WTC11 (cell line): ENCODE measurements around the gene TYROBP. TPM values are rescaled to one million over a fixed set of nuclear protein-coding genes. Genes with fewer than 3 reads are reported as not detected.

Source experiments
- ATAC-seq: fragments of 200-7000 bp; cut with Tn5 transposase; 2 replicates; pipeline ENCODE4 v1.10.0; 2021; ENCODE audit warnings: mild to moderate bottlenecking, moderate library complexity
- CTCF ChIA-PET: fragments of 300-600 bp; sonication (Branson Sonifier 250); formaldehyde crosslinking; loops from one replicate; lab custom pipeline; 2021; ENCODE audit warnings: antibody characterized with exemption; lab: Charles Lee
- POLR2A ChIA-PET: fragments of 350-600 bp; sonication (Branson Sonifier 250); formaldehyde crosslinking; loops from one replicate; lab custom pipeline; 2021; ENCODE audit warnings: antibody characterized with exemption; lab: Charles Lee
- DNase-seq: peaks from one replicate; pipeline ENCODE4 v3.0.0; 2021; ENCODE audit warnings: low spot score
- H3K27ac Mint-ChIP-seq: 2 replicates; pipeline ENCODE4 v1.8.0; 2021; ENCODE audit warnings: mixed read lengths
- H3K27me3 Mint-ChIP-seq: 2 replicates; pipeline ENCODE4 v1.8.0; 2021; ENCODE audit warnings: low read depth, mild to moderate bottlenecking, moderate library complexity, mixed read lengths
- H3K36me3 Mint-ChIP-seq: 2 replicates; pipeline ENCODE4 v1.8.0; 2021; ENCODE audit warnings: mixed read lengths
- H3K4me1 Mint-ChIP-seq: 2 replicates; pipeline ENCODE4 v1.8.0; 2022; ENCODE audit warnings: mixed read lengths
- H3K4me3 Mint-ChIP-seq: 2 replicates; pipeline ENCODE4 v1.8.0; 2021; ENCODE audit warnings: mild to moderate bottlenecking, moderate library complexity, mixed read lengths
- H3K9me3 Mint-ChIP-seq: 2 replicates; pipeline ENCODE4 v1.8.0; 2021; ENCODE audit warnings: mixed read lengths
- AFF4 ChIP-seq: sonication (generic); formaldehyde crosslinking; IDR thresholded peaks from 2 replicates; pipeline ENCODE4 v1.8.1; 2023; ENCODE audit warnings: mild to moderate bottlenecking, missing genetic modification reagents, borderline replicate concordance
- CTCF ChIP-seq: fragments of 200-600 bp; IDR thresholded peaks from 2 replicates; pipeline ENCODE4 v1.8.0; 2022; ENCODE audit warnings: antibody characterized with exemption
- E2F5 ChIP-seq: sonication (generic); formaldehyde crosslinking; IDR thresholded peaks from 2 replicates; pipeline ENCODE4 v1.8.1; 2022; ENCODE audit warnings: mild to moderate bottlenecking, moderate library complexity, missing genetic modification reagents
- FOXK1 ChIP-seq: sonication (generic); formaldehyde crosslinking; IDR thresholded peaks from 2 replicates; pipeline ENCODE4 v1.8.0; 2022; ENCODE audit warnings: mild to moderate bottlenecking, moderate library complexity, missing genetic modification reagents
- FOXP4 ChIP-seq: sonication (generic); formaldehyde crosslinking; IDR thresholded peaks from 2 replicates; pipeline ENCODE4 v1.8.0; 2022; ENCODE audit warnings: mild to moderate bottlenecking, missing genetic modification reagents
- GABPB1 ChIP-seq: sonication (generic); formaldehyde crosslinking; IDR thresholded peaks from 2 replicates; pipeline ENCODE4 v1.8.1; 2023; ENCODE audit warnings: mild to moderate bottlenecking, missing genetic modification reagents
- GTF2I ChIP-seq: fragments of 250-450 bp; sonication (Bioruptor Pico); conservative IDR thresholded peaks from 2 replicates; pipeline ENCODE4 v1.4.0; 2021; ENCODE audit warnings: mild to moderate bottlenecking
- OVOL2 ChIP-seq: fragments of 250-450 bp; sonication (Bioruptor Pico); IDR thresholded peaks from 2 replicates; pipeline ENCODE4 v1.9.0; 2021; ENCODE audit warnings: mild to moderate bottlenecking, borderline replicate concordance
- SMAD3 ChIP-seq: sonication (generic); formaldehyde crosslinking; IDR thresholded peaks from 2 replicates; pipeline ENCODE4 v1.8.0; 2022; ENCODE audit warnings: missing genetic modification reagents, mild to moderate bottlenecking, borderline replicate concordance
- TEAD1 ChIP-seq: sonication (generic); formaldehyde crosslinking; IDR thresholded peaks from 2 replicates; pipeline ENCODE4 v1.8.0; 2022; ENCODE audit warnings: mild to moderate bottlenecking, missing genetic modification reagents
- ZNF121 ChIP-seq: sonication (generic); formaldehyde crosslinking; IDR thresholded peaks from 2 replicates; pipeline ENCODE4 v1.8.0; 2023; ENCODE audit warnings: missing genetic modification reagents
- ZNF396 ChIP-seq: fragments of 250-450 bp; sonication (Bioruptor Pico); IDR thresholded peaks from 2 replicates; pipeline ENCODE4 v1.8.0; 2021; ENCODE audit warnings: mild to moderate bottlenecking, moderate library complexity, borderline replicate concordance
- ZNF423 ChIP-seq: fragments of 250-450 bp; sonication (Bioruptor Pico); IDR thresholded peaks from 2 replicates; pipeline ENCODE4 v2.1.2; 2022; ENCODE audit warnings: mild to moderate bottlenecking, moderate library complexity
- total RNA-seq: library from RNA; stranded (reverse); gene quantifications from 3 replicates; pipeline ENCODE4 v1.2.3, GENCODE V29; 2021
- TF ChIP-seq, protein P1 (sequence below): sonication (generic); formaldehyde crosslinking; IDR thresholded peaks from 2 replicates; pipeline ENCODE4 v1.8.1; 2023; ENCODE audit warnings: mild to moderate bottlenecking, moderate library complexity, missing genetic modification reagents
- TF ChIP-seq, protein P2 (sequence below): fragments of 250-450 bp; sonication (Bioruptor Pico); conservative IDR thresholded peaks from 2 replicates; pipeline ENCODE4 v1.9.0; 2021; ENCODE audit warnings: mild to moderate bottlenecking

Gene TYROBP
- total RNA-seq, 1 experiment from 2014 or later: 0.46 TPM

GRCh38 chr19:35932291-35932936, 24.3 kb upstream of the TYROBP start:
- H3K4me1 Mint-ChIP-seq: peaks cover 25% of the 10 kb centered on the region
- ChIA-PET POLR2A (interaction anchor here (0.7 to 1.5 kb wide), 2 partner anchors 53 to 188 kb away, joined by 3 to 7 read pairs; no protein-coding TSS in a partner anchor), CTCF (interaction anchor here (0.7 to 1.8 kb wide), 9 partner anchors 21 to 192 kb away, joined by 3 to 21 read pairs (median 6); partner anchors contain the start of gene APLP1)
- H3K27ac Mint-ChIP-seq: peak overlapping the region; percentile 95
- no peaks in the 10 kb centered on the region for H3K27me3 Mint-ChIP-seq
- TF ChIP-seq TEAD1 (CRISPR knock-in tag): peak; percentile 24; the same call in 1 of the 2 replicates
- TF ChIP-seq E2F5: no peak
- TF ChIP-seq ZNF121 (CRISPR knock-in tag): peak; percentile 99
- TF ChIP-seq GTF2I (CRISPR knock-in tag): 0 out of 2 replicates have a peak, but pooled peaks have one; percentile 40
- TF ChIP-seq ZNF396 (CRISPR knock-in tag): no peak
- TF ChIP-seq FOXP4 (CRISPR knock-in tag): 0 out of 2 replicates have a peak, but pooled peaks have one; percentile 19
- no peak for TF ChIP-seq OVOL2
- ATAC-seq (no peak), DNase-seq (no peak)
- peak overlapping the region; percentile 63 for H3K4me3 Mint-ChIP-seq
- H3K36me3 Mint-ChIP-seq: no peaks in the 10 kb centered on the region
- no peaks in the 10 kb centered on the region for H3K9me3 Mint-ChIP-seq

DNA sequence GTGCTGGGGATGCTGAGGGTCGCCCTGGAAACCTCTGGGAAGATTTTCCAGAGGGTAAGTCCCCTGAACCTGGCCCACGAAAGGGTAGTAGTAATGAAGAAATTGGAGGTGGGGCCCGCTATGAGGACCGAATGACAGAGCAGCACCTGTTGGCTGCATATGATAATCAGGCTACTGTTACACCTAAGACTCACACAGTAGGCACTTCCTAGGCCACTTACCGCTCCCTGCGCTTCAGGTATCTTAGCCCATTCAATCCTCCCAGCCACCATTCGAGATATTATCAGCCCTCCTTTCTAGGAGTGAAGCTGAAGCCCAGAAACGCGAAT, 23.7 kb upstream of the TYROBP start:
- Mint-ChIP-seq H3K27ac (peak overlapping the region; percentile 95), H3K4me3 (peak overlapping the region; percentile 63), H3K4me1 (peaks cover 25% of the 10 kb centered on the region), H3K9me3 (no peaks in the 10 kb centered on the region), H3K36me3 (no peaks in the 10 kb centered on the region), H3K27me3 (peaks cover 1% of the 10 kb centered on the region; the same call in 1 of the 2 replicates)
- ChIA-PET POLR2A (interaction anchor here (1.5 kb wide), 1 partner anchor 53 kb away, joined by 7 read pairs; no protein-coding TSS in a partner anchor), CTCF (interaction anchor here (0.7 to 1.8 kb wide), 14 partner anchors 21 to 191 kb away, joined by 3 to 21 read pairs (median 6); partner anchors contain the start of genes APLP1, PSENEN and U2AF1L4)
- peak; percentile 40 for ATAC-seq
- 0 out of 2 replicates have a peak, but pooled peaks have one; percentile 9 for TF ChIP-seq ZNF423 (CRISPR knock-in tag)
- TF ChIP-seq, protein P1, sequence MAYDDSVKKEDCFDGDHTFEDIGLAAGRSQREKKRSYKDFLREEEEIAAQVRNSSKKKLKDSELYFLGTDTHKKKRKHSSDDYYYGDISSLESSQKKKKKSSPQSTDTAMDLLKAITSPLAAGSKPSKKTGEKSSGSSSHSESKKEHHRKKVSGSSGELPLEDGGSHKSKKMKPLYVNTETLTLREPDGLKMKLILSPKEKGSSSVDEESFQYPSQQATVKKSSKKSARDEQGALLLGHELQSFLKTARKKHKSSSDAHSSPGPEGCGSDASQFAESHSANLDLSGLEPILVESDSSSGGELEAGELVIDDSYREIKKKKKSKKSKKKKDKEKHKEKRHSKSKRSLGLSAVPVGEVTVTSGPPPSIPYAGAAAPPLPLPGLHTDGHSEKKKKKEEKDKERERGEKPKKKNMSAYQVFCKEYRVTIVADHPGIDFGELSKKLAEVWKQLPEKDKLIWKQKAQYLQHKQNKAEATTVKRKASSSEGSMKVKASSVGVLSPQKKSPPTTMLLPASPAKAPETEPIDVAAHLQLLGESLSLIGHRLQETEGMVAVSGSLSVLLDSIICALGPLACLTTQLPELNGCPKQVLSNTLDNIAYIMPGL (CRISPR knock-in tag): 0 out of 2 replicates have a peak, but pooled peaks have one; percentile 18
- peak; percentile 6; the same call in 1 of the 2 replicates for TF ChIP-seq CTCF
- TF ChIP-seq SMAD3: no peak
- DNase-seq: no peak

DNA sequence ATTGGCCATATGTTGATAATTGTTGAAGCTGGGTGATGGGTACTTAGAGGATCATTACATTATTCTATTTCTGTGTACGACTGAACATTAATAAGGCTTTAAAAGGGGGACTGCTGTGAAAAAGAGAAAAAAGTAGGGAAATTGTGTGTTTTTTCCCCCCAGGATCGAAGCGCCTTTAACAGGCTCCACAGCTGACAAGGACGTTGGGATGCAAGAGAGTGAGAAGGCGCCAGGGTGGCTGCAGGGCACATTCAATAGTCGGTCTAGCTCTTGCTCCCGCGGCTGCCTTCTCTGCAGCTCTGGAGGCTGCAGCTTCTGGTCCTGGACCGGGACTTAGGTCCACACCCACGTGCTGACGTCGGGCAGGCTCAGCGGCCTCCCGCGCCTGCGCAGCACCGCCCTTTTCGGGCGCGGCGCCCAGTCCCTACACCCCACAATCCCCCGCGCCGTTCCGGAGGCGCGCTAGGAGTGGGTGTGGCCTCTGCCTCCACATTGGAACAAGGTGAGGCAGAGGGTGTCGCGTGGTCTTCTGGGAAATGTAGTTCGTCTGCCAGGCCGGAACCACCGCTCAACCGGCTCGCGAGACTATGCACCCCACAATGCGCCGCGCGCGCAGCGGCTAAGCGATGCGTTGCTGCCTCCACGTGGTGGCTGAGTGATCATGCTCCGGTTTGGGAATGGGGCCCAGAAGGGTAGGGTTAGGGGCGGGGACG, 23.2 kb upstream of the TYROBP start:
- Mint-ChIP-seq H3K4me1 (peaks cover 25% of the 10 kb centered on the region), H3K4me3 (peak overlapping the region; percentile 64), H3K9me3 (no peaks in the 10 kb centered on the region), H3K27me3 (peaks cover 6% of the 10 kb centered on the region), H3K27ac (peak overlapping the region; percentile 95), H3K36me3 (no peaks in the 10 kb centered on the region)
- CTCF ChIA-PET: interaction anchor here (0.6 to 1.8 kb wide), 35 partner anchors 10 to 258 kb away, joined by 3 to 21 read pairs (median 4); partner anchors contain the start of genes APLP1, HSPB6, KIRREL2 and LIN37
- DNase-seq: peak; percentile 100
- POLR2A ChIA-PET: interaction anchor here (1.5 kb wide), 1 partner anchor 52 kb away, joined by 7 read pairs; no protein-coding TSS in a partner anchor
- peak; percentile 94 for ATAC-seq
- TF ChIP-seq FOXK1 (CRISPR knock-in tag): peak; percentile 65; the same call in 1 of the 2 replicates
- TF ChIP-seq AFF4 (CRISPR knock-in tag): no peak; the same call in 1 of the 2 replicates
- TF ChIP-seq, protein P2, sequence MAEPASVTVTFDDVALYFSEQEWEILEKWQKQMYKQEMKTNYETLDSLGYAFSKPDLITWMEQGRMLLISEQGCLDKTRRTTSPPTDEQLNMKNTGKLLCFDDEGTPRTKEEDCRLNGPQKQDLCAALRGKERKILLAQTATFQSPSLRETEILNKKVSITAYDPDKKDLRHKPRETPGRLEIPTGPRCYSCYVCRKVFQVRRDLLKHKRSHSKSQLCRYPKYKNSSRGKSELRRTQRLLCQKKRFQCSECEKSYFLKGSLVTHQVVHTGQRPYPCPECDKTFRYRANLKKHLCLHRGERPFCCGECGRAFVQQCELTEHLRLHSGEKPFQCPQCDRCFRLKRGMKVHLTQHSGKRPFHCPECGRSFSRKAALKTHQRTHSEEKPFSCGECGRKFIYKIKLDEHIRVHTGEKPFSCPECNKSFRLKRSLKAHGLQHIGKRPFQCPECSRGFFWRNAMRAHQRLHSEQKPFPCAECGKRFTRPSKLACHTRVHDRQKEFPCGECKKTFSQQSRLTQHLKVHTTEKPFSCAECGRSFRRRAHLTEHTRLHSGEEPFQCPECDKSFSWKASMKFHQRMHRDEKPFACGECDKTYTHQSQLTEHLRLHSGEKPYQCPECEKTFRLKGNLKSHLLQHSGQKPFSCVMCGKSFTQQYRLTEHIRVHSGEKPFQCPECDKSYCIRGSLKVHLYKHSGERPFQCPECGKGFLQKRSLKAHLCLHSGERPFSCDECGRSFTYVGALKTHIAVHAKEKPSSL (CRISPR knock-in tag): no peak
- 0 out of 2 replicates have a peak, but pooled peaks have one; percentile 39 for TF ChIP-seq GABPB1 (CRISPR knock-in tag)
